ENCODE data around the gene ANAPC1.

ANAPC1 gene

DNA sequence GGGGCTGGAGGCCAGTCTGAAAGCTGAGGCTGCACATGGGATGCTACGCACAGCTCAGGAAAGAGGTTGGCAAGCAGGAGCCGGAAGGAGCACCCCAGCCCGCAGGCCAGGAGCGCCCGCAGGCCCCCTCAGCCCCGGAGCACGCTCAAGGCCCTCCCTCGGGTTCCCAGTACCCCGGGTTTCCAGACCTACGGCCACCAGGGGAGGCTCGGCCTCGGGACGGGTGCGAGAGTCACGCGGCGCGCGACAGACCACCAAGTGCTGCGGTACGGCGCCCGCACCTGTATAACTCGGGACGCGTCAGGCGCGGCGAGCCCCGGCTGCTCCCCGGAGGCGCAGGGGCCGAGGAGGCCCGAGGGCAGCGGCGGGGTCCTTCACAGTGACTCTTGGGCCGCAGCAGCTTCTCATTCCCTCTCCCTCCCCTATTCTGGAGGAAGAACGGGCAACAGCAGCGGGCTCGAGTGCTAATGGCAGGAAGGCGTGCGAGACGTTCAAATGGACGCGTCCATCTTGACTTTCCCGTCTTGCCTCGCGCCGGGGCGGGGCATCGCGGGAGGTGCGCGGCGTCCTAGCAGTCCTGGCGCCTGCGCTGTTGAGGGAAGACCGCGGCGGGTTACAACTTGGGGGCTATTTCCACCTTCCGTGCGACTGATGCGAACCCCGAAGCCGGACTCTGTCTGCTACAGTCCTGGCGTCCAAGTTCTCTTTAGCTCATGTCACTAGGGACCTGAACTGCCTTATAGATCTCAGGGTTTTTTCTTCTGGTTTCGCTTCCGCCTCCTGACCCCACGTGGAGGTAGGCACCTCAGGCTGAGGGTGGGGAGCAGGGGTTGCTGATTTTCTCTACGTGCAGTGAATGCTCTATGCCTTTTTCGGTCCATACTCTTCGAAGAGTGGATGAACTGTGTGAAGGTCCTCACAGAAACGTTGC, at the start of gene ANAPC1:
ANAPC1 (minus strand) TSS at position 533 of the 931 bp plus-strand sequence. CDS start 3,368 bp downstream, outside the sequence.
- peak within 1 kb of the TSS; percentile 96 to 98 for H3K4me3 ChIP-seq (replicated peaks in 1 of 2; ENCODE audit: low read depth in 2 of 2, low read length in 2 of 2)
- TF ChIP-seq, protein P1, sequence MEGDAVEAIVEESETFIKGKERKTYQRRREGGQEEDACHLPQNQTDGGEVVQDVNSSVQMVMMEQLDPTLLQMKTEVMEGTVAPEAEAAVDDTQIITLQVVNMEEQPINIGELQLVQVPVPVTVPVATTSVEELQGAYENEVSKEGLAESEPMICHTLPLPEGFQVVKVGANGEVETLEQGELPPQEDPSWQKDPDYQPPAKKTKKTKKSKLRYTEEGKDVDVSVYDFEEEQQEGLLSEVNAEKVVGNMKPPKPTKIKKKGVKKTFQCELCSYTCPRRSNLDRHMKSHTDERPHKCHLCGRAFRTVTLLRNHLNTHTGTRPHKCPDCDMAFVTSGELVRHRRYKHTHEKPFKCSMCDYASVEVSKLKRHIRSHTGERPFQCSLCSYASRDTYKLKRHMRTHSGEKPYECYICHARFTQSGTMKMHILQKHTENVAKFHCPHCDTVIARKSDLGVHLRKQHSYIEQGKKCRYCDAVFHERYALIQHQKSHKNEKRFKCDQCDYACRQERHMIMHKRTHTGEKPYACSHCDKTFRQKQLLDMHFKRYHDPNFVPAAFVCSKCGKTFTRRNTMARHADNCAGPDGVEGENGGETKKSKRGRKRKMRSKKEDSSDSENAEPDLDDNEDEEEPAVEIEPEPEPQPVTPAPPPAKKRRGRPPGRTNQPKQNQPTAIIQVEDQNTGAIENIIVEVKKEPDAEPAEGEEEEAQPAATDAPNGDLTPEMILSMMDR (IDR thresholded peaks at IDR 0.05; ENCODE audit: low read depth, low read length): no peak
- DNase-seq (ENCODE audit: low read depth in 2 of 2): peak; percentile 77

GRCh38 chr2:111932841-111933291, 48.9 kb upstream of the ANAPC1 start:
- no peak for DNase-seq (ENCODE audit: low read depth in 2 of 2)
- TF ChIP-seq, protein P1 (IDR thresholded peaks at IDR 0.05; ENCODE audit: low read depth, low read length): no peak
- H3K4me3 ChIP-seq (replicated peaks in 1 of 2; ENCODE audit: low read depth in 2 of 2, low read length in 2 of 2): no peak overlapping the region

GRCh38 chr2:111930875-111931274, 46.9 kb upstream of the ANAPC1 start:
- TF ChIP-seq, protein P1 (IDR thresholded peaks at IDR 0.05; ENCODE audit: low read depth, low read length): no peak
- no peak overlapping the region for H3K4me3 ChIP-seq (replicated peaks in 1 of 2; ENCODE audit: low read depth in 2 of 2, low read length in 2 of 2)
- DNase-seq (ENCODE audit: low read depth in 2 of 2): peak; percentile 56 to 74

DNA sequence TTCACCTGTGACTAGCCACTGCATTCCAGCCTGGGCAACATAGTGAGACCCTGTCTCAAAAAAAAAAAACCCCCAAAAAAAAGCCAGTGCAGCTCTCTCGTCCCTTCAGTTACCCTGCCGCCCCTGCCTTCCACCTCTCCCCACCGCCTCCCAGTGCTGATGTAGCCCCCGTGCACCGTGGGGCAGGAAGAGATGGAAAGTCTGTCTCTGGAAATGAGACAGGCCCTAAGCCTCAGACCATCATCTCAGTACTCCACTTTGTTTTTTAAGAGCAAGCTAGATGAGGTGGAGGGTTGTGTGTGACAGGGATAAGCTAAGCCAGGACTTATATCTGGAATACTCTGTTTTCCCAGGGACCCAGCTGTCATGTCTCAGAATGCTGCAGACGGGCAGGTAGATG, 46.4 kb upstream of the ANAPC1 start:
- TF ChIP-seq, protein P1 (IDR thresholded peaks at IDR 0.05; ENCODE audit: low read depth, low read length): no peak
- no peak for DNase-seq (ENCODE audit: low read depth in 2 of 2)
- H3K4me3 ChIP-seq (replicated peaks in 1 of 2; ENCODE audit: low read depth in 2 of 2, low read length in 2 of 2): no peak overlapping the region

GRCh38 chr2:111927723-111928122, 43.7 kb upstream of the ANAPC1 start:
- TF ChIP-seq, protein P1 (IDR thresholded peaks at IDR 0.05; ENCODE audit: low read depth, low read length): no peak
- no peak for DNase-seq (ENCODE audit: low read depth in 2 of 2)
- no peak overlapping the region for H3K4me3 ChIP-seq (replicated peaks in 1 of 2; ENCODE audit: low read depth in 2 of 2, low read length in 2 of 2)

- TF ChIP-seq, protein P1 (IDR thresholded peaks at IDR 0.05; ENCODE audit: low read depth, low read length): no peak
- no peak for DNase-seq (ENCODE audit: low read depth in 2 of 2)
- no peak overlapping the region for H3K4me3 ChIP-seq (replicated peaks in 1 of 2; ENCODE audit: low read depth in 2 of 2, low read length in 2 of 2)
Observed at GRCh38 chr2:111924617-111925107, 40.7 kb upstream of the ANAPC1 start.
